WTC11 (cell line): ENCODE data around the gene ARHGAP35. TPM values are rescaled to one million over a fixed set of nuclear protein-coding genes. Genes with fewer than 3 reads are reported as not detected.
A peak's percentile ranks its signal among the peaks of the same experiment; 100 is the strongest.

Experiments used
- ATAC-seq: fragments of 200-7000 bp; cut with Tn5 transposase; 2 replicates; pipeline ENCODE4 v1.10.0; 2021; ENCODE audit warnings: mild to moderate bottlenecking, moderate library complexity
- CTCF ChIA-PET: fragments of 300-600 bp; sonication (Branson Sonifier 250); formaldehyde crosslinking; loops from one replicate; lab custom pipeline; 2021; ENCODE audit warnings: antibody characterized with exemption; lab: Charles Lee
- POLR2A ChIA-PET: fragments of 350-600 bp; sonication (Branson Sonifier 250); formaldehyde crosslinking; loops from one replicate; lab custom pipeline; 2021; ENCODE audit warnings: antibody characterized with exemption; lab: Charles Lee
- DNase-seq: peaks from one replicate; pipeline ENCODE4 v3.0.0; 2021; ENCODE audit warnings: low spot score
- H3K27ac Mint-ChIP-seq: 2 replicates; pipeline ENCODE4 v1.8.0; 2021; ENCODE audit warnings: mixed read lengths
- H3K27me3 Mint-ChIP-seq: 2 replicates; pipeline ENCODE4 v1.8.0; 2021; ENCODE audit warnings: low read depth, mild to moderate bottlenecking, moderate library complexity, mixed read lengths
- H3K36me3 Mint-ChIP-seq: 2 replicates; pipeline ENCODE4 v1.8.0; 2021; ENCODE audit warnings: mixed read lengths
- H3K4me1 Mint-ChIP-seq: 2 replicates; pipeline ENCODE4 v1.8.0; 2022; ENCODE audit warnings: mixed read lengths
- H3K4me3 Mint-ChIP-seq: 2 replicates; pipeline ENCODE4 v1.8.0; 2021; ENCODE audit warnings: mild to moderate bottlenecking, moderate library complexity, mixed read lengths
- H3K9me3 Mint-ChIP-seq: 2 replicates; pipeline ENCODE4 v1.8.0; 2021; ENCODE audit warnings: mixed read lengths
- CBFB ChIP-seq: sonication (generic); formaldehyde crosslinking; IDR thresholded peaks from 2 replicates; pipeline ENCODE4 v1.8.1; 2022; ENCODE audit warnings: mild to moderate bottlenecking, low read depth, missing genetic modification reagents
- CREB1 ChIP-seq: sonication (generic); formaldehyde crosslinking; IDR thresholded peaks from 2 replicates; pipeline ENCODE4 v1.8.0; 2023; ENCODE audit warnings: mild to moderate bottlenecking, missing genetic modification reagents
- FOXJ3 ChIP-seq: sonication (generic); formaldehyde crosslinking; IDR thresholded peaks from 2 replicates; pipeline ENCODE4 v1.9.0; 2021; ENCODE audit warnings: missing genetic modification reagents, mild to moderate bottlenecking, borderline replicate concordance
- HMGA2 ChIP-seq: fragments of 250-450 bp; sonication (Bioruptor Pico); IDR thresholded peaks from 2 replicates; pipeline ENCODE4 v1.4.0; 2021; ENCODE audit warnings: mild to moderate bottlenecking, moderate library complexity
- IRF2 ChIP-seq: sonication (generic); formaldehyde crosslinking; IDR thresholded peaks from 2 replicates; pipeline ENCODE4 v1.8.0; 2022; ENCODE audit warnings: low read depth, missing genetic modification reagents, borderline replicate concordance
- NFATC4 ChIP-seq: fragments of 250-450 bp; sonication (Bioruptor Pico); IDR thresholded peaks from 2 replicates; pipeline ENCODE4 v1.9.0; 2021; ENCODE audit warnings: mild to moderate bottlenecking
- NR1H2 ChIP-seq: sonication (generic); formaldehyde crosslinking; IDR thresholded peaks from 2 replicates; pipeline ENCODE4 v1.9.0; 2021; ENCODE audit warnings: mild to moderate bottlenecking, moderate library complexity, missing genetic modification reagents
- OVOL2 ChIP-seq: fragments of 250-450 bp; sonication (Bioruptor Pico); IDR thresholded peaks from 2 replicates; pipeline ENCODE4 v1.9.0; 2021; ENCODE audit warnings: mild to moderate bottlenecking, borderline replicate concordance
- RORB ChIP-seq: fragments of 250-450 bp; sonication (Bioruptor Pico); IDR thresholded peaks from 2 replicates; pipeline ENCODE4 v1.9.0; 2021; ENCODE audit warnings: mild to moderate bottlenecking
- ZNF396 ChIP-seq: fragments of 250-450 bp; sonication (Bioruptor Pico); IDR thresholded peaks from 2 replicates; pipeline ENCODE4 v1.8.0; 2021; ENCODE audit warnings: mild to moderate bottlenecking, moderate library complexity, borderline replicate concordance
- total RNA-seq: library from RNA; stranded (reverse); gene quantifications from 3 replicates; pipeline ENCODE4 v1.2.3, GENCODE V29; 2021
- TF ChIP-seq, protein P1 (sequence below): sonication (generic); formaldehyde crosslinking; IDR thresholded peaks from 2 replicates; pipeline ENCODE4 v1.8.0; 2023; ENCODE audit warnings: missing genetic modification reagents, mild to moderate bottlenecking, borderline replicate concordance
- TF ChIP-seq, protein P2 (sequence below): sonication (generic); formaldehyde crosslinking; IDR thresholded peaks from 2 replicates; pipeline ENCODE4 v1.8.0; 2023; ENCODE audit warnings: mild to moderate bottlenecking, missing genetic modification reagents
- TF ChIP-seq, protein P3 (sequence below): fragments of 200-600 bp; IDR thresholded peaks from 2 replicates; pipeline ENCODE4 v1.8.0; 2022; ENCODE audit warnings: antibody characterized with exemption
- TF ChIP-seq, protein P4 (sequence below): fragments of 250-450 bp; sonication (Bioruptor Pico); IDR thresholded peaks from 2 replicates; pipeline ENCODE4 v1.9.0; 2021; ENCODE audit warnings: moderate library complexity, mild to moderate bottlenecking, inconsistent platforms, borderline replicate concordance
- TF ChIP-seq, protein P5 (sequence below): sonication (generic); formaldehyde crosslinking; IDR thresholded peaks from 2 replicates; pipeline ENCODE4 v1.8.0; 2022; ENCODE audit warnings: missing genetic modification reagents

The ARHGAP35 gene
- total RNA-seq, 1 experiment from 2014 or later, result 56.3 TPM

DNA sequence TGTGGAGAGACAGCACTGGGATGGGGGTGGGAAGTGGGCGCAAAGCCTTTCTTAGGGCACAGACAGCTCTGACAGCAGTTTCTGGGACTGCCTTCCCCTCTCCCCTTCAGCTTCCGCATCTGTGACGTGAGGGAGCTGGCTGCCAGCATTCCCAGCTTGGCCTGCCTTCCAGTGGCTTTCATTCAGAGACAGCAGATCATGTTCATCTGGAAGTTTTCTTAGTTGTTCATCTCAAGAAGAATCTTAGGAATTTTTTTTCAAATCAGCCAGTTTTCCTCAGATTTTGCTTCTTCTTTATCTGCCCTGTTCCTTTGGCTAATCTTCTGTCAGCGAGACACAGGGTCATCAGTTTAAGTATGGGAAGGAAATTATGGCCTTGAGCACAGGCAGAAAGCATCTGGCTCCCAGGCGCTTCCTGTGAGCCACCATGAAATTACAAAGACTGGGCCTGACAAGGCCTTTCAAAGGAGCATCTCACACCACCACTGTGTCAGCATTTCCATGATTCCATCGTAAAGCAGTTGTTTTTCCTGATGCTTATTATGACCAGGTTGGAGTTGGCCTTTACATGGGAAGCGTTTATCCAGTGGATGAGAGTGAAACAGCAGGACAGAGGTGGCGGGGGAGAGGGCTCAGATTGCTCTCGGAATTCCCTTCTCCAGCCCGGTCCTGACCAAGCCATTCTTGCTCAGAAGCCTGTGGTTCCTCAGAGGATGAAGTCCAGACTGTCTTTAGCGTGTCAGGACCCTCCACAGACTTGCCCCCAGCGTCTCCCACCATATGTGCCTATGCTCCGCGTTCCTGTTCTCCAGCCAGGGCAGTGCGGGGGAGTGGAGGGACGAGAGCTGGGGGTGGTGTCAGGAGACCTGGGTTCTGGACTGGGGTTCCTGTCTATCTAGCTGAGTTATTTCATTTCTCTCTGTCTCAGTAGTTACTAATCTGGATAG is 43.6 kb downstream of the ARHGAP35 start:
- TF ChIP-seq RORB (CRISPR knock-in tag) (no peak), NR1H2 (no peak), NFATC4 (CRISPR knock-in tag) (no peak), CREB1 (CRISPR knock-in tag) (no peak), HMGA2 (no peak), OVOL2 (CRISPR knock-in tag) (no peak), CBFB (CRISPR knock-in tag) (no peak)
- TF ChIP-seq, protein P1, sequence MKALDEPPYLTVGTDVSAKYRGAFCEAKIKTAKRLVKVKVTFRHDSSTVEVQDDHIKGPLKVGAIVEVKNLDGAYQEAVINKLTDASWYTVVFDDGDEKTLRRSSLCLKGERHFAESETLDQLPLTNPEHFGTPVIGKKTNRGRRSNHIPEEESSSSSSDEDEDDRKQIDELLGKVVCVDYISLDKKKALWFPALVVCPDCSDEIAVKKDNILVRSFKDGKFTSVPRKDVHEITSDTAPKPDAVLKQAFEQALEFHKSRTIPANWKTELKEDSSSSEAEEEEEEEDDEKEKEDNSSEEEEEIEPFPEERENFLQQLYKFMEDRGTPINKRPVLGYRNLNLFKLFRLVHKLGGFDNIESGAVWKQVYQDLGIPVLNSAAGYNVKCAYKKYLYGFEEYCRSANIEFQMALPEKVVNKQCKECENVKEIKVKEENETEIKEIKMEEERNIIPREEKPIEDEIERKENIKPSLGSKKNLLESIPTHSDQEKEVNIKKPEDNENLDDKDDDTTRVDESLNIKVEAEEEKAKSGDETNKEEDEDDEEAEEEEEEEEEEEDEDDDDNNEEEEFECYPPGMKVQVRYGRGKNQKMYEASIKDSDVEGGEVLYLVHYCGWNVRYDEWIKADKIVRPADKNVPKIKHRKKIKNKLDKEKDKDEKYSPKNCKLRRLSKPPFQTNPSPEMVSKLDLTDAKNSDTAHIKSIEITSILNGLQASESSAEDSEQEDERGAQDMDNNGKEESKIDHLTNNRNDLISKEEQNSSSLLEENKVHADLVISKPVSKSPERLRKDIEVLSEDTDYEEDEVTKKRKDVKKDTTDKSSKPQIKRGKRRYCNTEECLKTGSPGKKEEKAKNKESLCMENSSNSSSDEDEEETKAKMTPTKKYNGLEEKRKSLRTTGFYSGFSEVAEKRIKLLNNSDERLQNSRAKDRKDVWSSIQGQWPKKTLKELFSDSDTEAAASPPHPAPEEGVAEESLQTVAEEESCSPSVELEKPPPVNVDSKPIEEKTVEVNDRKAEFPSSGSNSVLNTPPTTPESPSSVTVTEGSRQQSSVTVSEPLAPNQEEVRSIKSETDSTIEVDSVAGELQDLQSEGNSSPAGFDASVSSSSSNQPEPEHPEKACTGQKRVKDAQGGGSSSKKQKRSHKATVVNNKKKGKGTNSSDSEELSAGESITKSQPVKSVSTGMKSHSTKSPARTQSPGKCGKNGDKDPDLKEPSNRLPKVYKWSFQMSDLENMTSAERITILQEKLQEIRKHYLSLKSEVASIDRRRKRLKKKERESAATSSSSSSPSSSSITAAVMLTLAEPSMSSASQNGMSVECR (CRISPR knock-in tag), result no peak
- TF ChIP-seq, protein P2, sequence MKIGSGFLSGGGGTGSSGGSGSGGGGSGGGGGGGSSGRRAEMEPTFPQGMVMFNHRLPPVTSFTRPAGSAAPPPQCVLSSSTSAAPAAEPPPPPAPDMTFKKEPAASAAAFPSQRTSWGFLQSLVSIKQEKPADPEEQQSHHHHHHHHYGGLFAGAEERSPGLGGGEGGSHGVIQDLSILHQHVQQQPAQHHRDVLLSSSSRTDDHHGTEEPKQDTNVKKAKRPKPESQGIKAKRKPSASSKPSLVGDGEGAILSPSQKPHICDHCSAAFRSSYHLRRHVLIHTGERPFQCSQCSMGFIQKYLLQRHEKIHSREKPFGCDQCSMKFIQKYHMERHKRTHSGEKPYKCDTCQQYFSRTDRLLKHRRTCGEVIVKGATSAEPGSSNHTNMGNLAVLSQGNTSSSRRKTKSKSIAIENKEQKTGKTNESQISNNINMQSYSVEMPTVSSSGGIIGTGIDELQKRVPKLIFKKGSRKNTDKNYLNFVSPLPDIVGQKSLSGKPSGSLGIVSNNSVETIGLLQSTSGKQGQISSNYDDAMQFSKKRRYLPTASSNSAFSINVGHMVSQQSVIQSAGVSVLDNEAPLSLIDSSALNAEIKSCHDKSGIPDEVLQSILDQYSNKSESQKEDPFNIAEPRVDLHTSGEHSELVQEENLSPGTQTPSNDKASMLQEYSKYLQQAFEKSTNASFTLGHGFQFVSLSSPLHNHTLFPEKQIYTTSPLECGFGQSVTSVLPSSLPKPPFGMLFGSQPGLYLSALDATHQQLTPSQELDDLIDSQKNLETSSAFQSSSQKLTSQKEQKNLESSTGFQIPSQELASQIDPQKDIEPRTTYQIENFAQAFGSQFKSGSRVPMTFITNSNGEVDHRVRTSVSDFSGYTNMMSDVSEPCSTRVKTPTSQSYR (CRISPR knock-in tag), result no peak
- TF ChIP-seq, protein P3, sequence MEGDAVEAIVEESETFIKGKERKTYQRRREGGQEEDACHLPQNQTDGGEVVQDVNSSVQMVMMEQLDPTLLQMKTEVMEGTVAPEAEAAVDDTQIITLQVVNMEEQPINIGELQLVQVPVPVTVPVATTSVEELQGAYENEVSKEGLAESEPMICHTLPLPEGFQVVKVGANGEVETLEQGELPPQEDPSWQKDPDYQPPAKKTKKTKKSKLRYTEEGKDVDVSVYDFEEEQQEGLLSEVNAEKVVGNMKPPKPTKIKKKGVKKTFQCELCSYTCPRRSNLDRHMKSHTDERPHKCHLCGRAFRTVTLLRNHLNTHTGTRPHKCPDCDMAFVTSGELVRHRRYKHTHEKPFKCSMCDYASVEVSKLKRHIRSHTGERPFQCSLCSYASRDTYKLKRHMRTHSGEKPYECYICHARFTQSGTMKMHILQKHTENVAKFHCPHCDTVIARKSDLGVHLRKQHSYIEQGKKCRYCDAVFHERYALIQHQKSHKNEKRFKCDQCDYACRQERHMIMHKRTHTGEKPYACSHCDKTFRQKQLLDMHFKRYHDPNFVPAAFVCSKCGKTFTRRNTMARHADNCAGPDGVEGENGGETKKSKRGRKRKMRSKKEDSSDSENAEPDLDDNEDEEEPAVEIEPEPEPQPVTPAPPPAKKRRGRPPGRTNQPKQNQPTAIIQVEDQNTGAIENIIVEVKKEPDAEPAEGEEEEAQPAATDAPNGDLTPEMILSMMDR, result no peak
- TF ChIP-seq, protein P4, sequence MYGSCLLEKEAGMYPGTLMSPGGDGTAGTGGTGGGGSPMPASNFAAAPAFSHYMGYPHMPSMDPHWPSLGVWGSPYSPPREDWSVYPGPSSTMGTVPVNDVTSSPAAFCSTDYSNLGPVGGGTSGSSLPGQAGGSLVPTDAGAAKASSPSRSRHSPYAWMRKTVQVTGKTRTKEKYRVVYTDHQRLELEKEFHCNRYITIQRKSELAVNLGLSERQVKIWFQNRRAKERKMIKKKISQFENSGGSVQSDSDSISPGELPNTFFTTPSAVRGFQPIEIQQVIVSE (CRISPR knock-in tag), result no peak
- Mint-ChIP-seq H3K9me3 (no peaks in the 10 kb centered on the region), H3K4me3 (no peak overlapping the region), H3K4me1 (peaks cover 39% of the 10 kb centered on the region), H3K27ac (peak overlapping the region; percentile 8), H3K36me3 (no peaks in the 10 kb centered on the region), H3K27me3 (no peaks in the 10 kb centered on the region)
- no peak for DNase-seq
- ChIA-PET CTCF (interaction anchor here (0.6 kb wide), 1 partner anchor 12 kb away, joined by 4 read pairs; no protein-coding TSS in a partner anchor), POLR2A (no interaction called here)
- ATAC-seq, result peak; percentile 30

DNA sequence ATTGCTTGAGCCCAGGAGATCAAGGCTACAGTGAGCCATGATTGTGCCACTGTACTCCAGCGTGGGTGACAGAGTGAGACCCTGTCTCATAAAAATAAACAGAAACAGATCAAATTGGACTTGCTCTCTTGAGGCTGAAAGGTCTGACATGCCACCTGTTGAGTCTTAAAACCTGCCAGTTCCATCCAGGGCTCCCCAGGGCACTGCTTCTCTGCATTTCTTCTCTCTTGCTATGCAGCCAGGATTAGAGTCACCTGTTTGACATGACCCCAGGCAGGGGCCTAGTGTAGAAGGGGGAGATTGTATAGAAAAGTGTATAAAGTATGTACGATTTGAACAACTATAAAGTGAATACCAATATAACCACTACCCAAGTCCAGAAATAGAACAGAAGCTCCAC is 45.4 kb downstream of the ARHGAP35 start:
- ChIA-PET CTCF (interaction anchor here (0.6 kb wide), 1 partner anchor 335 kb away, joined by 3 read pairs; no protein-coding TSS in a partner anchor), POLR2A (no interaction called here)
- no peak for TF ChIP-seq ZNF396
- TF ChIP-seq IRF2 (CRISPR knock-in tag), result no peak
- TF ChIP-seq, protein P5, sequence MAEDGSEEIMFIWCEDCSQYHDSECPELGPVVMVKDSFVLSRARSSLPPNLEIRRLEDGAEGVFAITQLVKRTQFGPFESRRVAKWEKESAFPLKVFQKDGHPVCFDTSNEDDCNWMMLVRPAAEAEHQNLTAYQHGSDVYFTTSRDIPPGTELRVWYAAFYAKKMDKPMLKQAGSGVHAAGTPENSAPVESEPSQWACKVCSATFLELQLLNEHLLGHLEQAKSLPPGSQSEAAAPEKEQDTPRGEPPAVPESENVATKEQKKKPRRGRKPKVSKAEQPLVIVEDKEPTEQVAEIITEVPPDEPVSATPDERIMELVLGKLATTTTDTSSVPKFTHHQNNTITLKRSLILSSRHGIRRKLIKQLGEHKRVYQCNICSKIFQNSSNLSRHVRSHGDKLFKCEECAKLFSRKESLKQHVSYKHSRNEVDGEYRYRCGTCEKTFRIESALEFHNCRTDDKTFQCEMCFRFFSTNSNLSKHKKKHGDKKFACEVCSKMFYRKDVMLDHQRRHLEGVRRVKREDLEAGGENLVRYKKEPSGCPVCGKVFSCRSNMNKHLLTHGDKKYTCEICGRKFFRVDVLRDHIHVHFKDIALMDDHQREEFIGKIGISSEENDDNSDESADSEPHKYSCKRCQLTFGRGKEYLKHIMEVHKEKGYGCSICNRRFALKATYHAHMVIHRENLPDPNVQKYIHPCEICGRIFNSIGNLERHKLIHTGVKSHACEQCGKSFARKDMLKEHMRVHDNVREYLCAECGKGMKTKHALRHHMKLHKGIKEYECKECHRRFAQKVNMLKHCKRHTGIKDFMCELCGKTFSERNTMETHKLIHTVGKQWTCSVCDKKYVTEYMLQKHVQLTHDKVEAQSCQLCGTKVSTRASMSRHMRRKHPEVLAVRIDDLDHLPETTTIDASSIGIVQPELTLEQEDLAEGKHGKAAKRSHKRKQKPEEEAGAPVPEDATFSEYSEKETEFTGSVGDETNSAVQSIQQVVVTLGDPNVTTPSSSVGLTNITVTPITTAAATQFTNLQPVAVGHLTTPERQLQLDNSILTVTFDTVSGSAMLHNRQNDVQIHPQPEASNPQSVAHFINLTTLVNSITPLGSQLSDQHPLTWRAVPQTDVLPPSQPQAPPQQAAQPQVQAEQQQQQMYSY (CRISPR knock-in tag), result no peak
- no peak for TF ChIP-seq FOXJ3
- DNase-seq (no peak), ATAC-seq (no peak)
- H3K4me3 Mint-ChIP-seq, result no peak overlapping the region
- peaks cover 36% of the 10 kb centered on the region for H3K4me1 Mint-ChIP-seq
- H3K36me3 Mint-ChIP-seq, result peaks cover 6% of the 10 kb centered on the region
- H3K27ac Mint-ChIP-seq, result no peak overlapping the region
- H3K9me3 Mint-ChIP-seq, result peaks cover 4% of the 10 kb centered on the region; the same call in 1 of the 2 replicates
- H3K27me3 Mint-ChIP-seq, result no peaks in the 10 kb centered on the region
